Lung (tissue), 12 donors: ENCODE data around the gene ZNF48. TPM values are rescaled to one million over a fixed set of nuclear protein-coding genes. Genes with fewer than 3 reads are reported as not detected.

Source experiments
- ATAC-seq: fragments of 200-7000 bp; cut with Tn5 transposase; one replicate; pipeline ENCODE4 v1.9.1; 2020; ENCODE audit warnings: moderate number of reproducible peaks; ENCODE audit not compliant: insufficient read depth, low FRiP score
- DNase-seq, 3 donors: peaks; one replicate each; pipeline ENCODE4 v3.0.0-alpha.2; 2013 to 2017
- H3K27ac ChIP-seq, 2 donors: one replicate each; pipeline ENCODE4 v1.5.1; 2013; ENCODE audit warnings: mild to moderate bottlenecking in 2 of 2, moderate library complexity in 2 of 2, control low read depth in 1 of 2, inconsistent platforms in 1 of 2, low read depth in 1 of 2, low read length in 1 of 2
- H3K27me3 ChIP-seq, 3 donors: one replicate each; pipeline ENCODE4 v1.5.1; 2013; ENCODE audit warnings: low read length in 2 of 3; ENCODE audit not compliant: control insufficient read depth in 3 of 3, insufficient read depth in 3 of 3
- H3K36me3 ChIP-seq, 4 donors: one replicate each; pipeline ENCODE4 v1.5.1; 2013; ENCODE audit warnings: low read length in 4 of 4, mild to moderate bottlenecking in 1 of 4, moderate library complexity in 1 of 4; ENCODE audit not compliant: control insufficient read depth in 4 of 4, insufficient read depth in 4 of 4
- H3K4me1 ChIP-seq, 5 donors: one replicate each; pipeline ENCODE4 v1.5.1; 2013; ENCODE audit warnings: low read length in 5 of 5, mild to moderate bottlenecking in 2 of 5, moderate library complexity in 1 of 5; ENCODE audit not compliant: control insufficient read depth in 5 of 5, insufficient read depth in 5 of 5
- H3K4me3 ChIP-seq: one replicate; pipeline ENCODE4 v1.5.1; 2013; ENCODE audit warnings: mild to moderate bottlenecking, control low read depth, moderate library complexity
- H3K9ac ChIP-seq, 2 donors: one replicate each; pipeline ENCODE4 v1.5.1; 2013; ENCODE audit warnings: low read length in 2 of 2, control low read depth in 1 of 2; ENCODE audit not compliant: insufficient read depth in 1 of 2
- H3K9me3 ChIP-seq, 4 donors: one replicate each; pipeline ENCODE4 v1.5.1; 2013; ENCODE audit warnings: low read length in 3 of 4, mild to moderate bottlenecking in 1 of 4, moderate library complexity in 1 of 4; ENCODE audit not compliant: control insufficient read depth in 4 of 4, insufficient read depth in 3 of 4
- CTCF ChIP-seq: IDR thresholded peaks from 2 replicates; pipeline ENCODE4 v1.5.1; 2012; ENCODE audit warnings: mild to moderate bottlenecking; ENCODE audit errors: control extremely low read depth, extremely low read depth
- WGBS, 2 donors: extraction: QIAGEN DNeasy Blood & Tissue Kit; methylation state at CpG; one replicate each; pipeline ENCODE4 v1.1.7; 2013; 5-methylcytosine and 5-hydroxymethylcytosine counted together
- polyA plus RNA-seq, 2 donors: library from polyadenylated mRNA; stranded (reverse); fragments of 200-250 nt; gene quantifications; one replicate each; pipeline ENCODE4 v1.2.1, GENCODE V29; 2013
- total RNA-seq, 2 donors: library from RNA; depleted of rRNA in 1 of 2; stranded (reverse); fragments of >200 nt in 1 of 2; gene quantifications; one replicate each; pipeline ENCODE4 v1.2.1, GENCODE V29; 2014 to 2021
- donor health status: control.
- donor health status: control.
- donor health status: Bipolar disorder and iron deficiency.
- donor health status: healthy.
- donor health status: DM: yes; HTN: yes; CAD: no.

The ZNF48 gene
- total and polyA plus RNA-seq, 4 donors, result 4.2 to 8.0 (median 5.0) TPM

- no peak for ATAC-seq
- H3K27ac ChIP-seq, result no peak overlapping the region
- H3K36me3 ChIP-seq, result peaks cover 0 to 6% (median 2%) of the 10 kb centered on the region in 4 donors
- peaks cover 0 to 3% (median 0%) of the 10 kb centered on the region in 5 donors for H3K4me1 ChIP-seq
- H3K9ac ChIP-seq, result no peak overlapping the region
- H3K4me3 ChIP-seq, result no peak overlapping the region
- no peak for TF ChIP-seq CTCF
- H3K27me3 ChIP-seq, result no peaks in the 10 kb centered on the region
- no peak for DNase-seq
- H3K9me3 ChIP-seq, result peaks cover 0 to 1% (median 0%) of the 10 kb centered on the region in 4 donors
- 88 to 91% methylated on average over 5 of the region's 5 CpGs for WGBS, 2 donors
These were observed 43.6 kb downstream of the ZNF48 start for GRCh38 chr16:30438835-30439234.

- ATAC-seq (no peak), DNase-seq (no peak)
- Histone ChIP-seq H3K27ac (no peak overlapping the region), H3K27me3 (no peaks in the 10 kb centered on the region), H3K4me3 (no peak overlapping the region), H3K9ac (no peak overlapping the region), H3K36me3 (peaks cover 0 to 14% (median 5%) of the 10 kb centered on the region in 4 donors), H3K9me3 (peaks cover 0 to 5% (median under 1%) of the 10 kb centered on the region in 4 donors), H3K4me1 (peaks cover 0 to 12% (median 4%) of the 10 kb centered on the region in 5 donors)
- TF ChIP-seq CTCF, result no peak
- 71 to 76% methylated on average over 6 of the region's 6 CpGs for WGBS, 2 donors
These were observed 44.6 kb downstream of the ZNF48 start for GRCh38 chr16:30439720-30440348.

- peaks cover 0 to 12% (median 6%) of the 10 kb centered on the region in 5 donors for H3K4me1 ChIP-seq
- no peak overlapping the region for H3K4me3 ChIP-seq
- no peak overlapping the region for H3K27ac ChIP-seq
- no peak for TF ChIP-seq CTCF
- no peak overlapping the region for H3K9ac ChIP-seq
- DNase-seq (no peak), ATAC-seq (no peak)
- H3K9me3 ChIP-seq, result peaks cover 0 to 5% (median 0%) of the 10 kb centered on the region in 4 donors
- H3K36me3 ChIP-seq, result peaks cover 0 to 14% (median 5%) of the 10 kb centered on the region in 4 donors
- H3K27me3 ChIP-seq, result no peaks in the 10 kb centered on the region
- WGBS, 2 donors, result 68 to 82% methylated on average over 2 of the region's 2 CpGs
These were observed 48.4 kb downstream of the ZNF48 start for GRCh38 chr16:30443631-30444030.
